22Rv1 (cell line): ENCODE data around the gene SPEF2.

Source experiments
- ZFX ChIP-seq: fragments of 450-650 bp; IDR thresholded peaks from 2 replicates; pipeline ENCODE4 v1.6.1; 2017; ENCODE audit warnings: antibody characterized with exemption, borderline replicate concordance
- TF ChIP-seq, protein P1 (sequence below): fragments of 450-650 bp; IDR thresholded peaks from 2 replicates; pipeline ENCODE4 v1.5.1; 2017; ENCODE audit warnings: mild to moderate bottlenecking

DNA sequence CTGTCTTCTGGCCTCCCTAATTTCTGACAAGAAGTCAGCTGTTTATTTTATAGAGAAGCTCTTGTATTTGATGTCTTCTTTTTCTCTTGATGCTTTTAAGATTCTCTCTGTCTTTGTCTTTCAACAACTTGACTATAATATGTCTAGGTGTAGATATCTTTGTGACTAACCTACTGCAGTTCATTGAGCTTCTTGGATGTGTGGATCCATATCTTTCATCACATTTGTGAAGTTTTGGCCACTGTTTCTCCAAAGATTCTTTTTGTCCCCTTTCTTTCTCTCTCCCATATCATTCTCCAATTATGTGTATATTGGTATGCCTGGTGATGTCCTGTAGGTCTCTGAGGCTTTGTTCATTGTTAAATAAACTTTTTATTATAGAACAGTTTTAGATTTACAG lies 16.7 kb downstream of the SPEF2 start:
- TF ChIP-seq, protein P1, sequence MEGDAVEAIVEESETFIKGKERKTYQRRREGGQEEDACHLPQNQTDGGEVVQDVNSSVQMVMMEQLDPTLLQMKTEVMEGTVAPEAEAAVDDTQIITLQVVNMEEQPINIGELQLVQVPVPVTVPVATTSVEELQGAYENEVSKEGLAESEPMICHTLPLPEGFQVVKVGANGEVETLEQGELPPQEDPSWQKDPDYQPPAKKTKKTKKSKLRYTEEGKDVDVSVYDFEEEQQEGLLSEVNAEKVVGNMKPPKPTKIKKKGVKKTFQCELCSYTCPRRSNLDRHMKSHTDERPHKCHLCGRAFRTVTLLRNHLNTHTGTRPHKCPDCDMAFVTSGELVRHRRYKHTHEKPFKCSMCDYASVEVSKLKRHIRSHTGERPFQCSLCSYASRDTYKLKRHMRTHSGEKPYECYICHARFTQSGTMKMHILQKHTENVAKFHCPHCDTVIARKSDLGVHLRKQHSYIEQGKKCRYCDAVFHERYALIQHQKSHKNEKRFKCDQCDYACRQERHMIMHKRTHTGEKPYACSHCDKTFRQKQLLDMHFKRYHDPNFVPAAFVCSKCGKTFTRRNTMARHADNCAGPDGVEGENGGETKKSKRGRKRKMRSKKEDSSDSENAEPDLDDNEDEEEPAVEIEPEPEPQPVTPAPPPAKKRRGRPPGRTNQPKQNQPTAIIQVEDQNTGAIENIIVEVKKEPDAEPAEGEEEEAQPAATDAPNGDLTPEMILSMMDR, result no peak
- TF ChIP-seq ZFX, result no peak
